Astrocyte of the spinal cord (primary cell): ENCODE data around the gene MCC.
A peak's percentile ranks its signal among the peaks of the same experiment; 100 is the strongest.

Source experiments
- DNase-seq: peaks from one replicate; pipeline ENCODE4 v3.0.0; 2011; ENCODE audit warnings: low read depth, low spot score
- H3K4me3 ChIP-seq: 2 replicates; pipeline ENCODE4 v1.5.1; 2011; ENCODE audit warnings: low read depth, mild to moderate bottlenecking, low read length, moderate library complexity
- CTCF ChIP-seq: IDR thresholded peaks from 2 replicates; pipeline ENCODE4 v1.5.1; 2012; ENCODE audit warnings: low read depth, mild to moderate bottlenecking, low read length, inconsistent platforms
- in situ Hi-C: cut with HindIII; loops from 2 replicates; pipeline ENCODE4 v1.10.0; 2017; ENCODE audit warnings: low sequenced_read_pairs

The MCC gene

GRCh38 chr5:113058706-113059226, 429.5 kb downstream of the MCC start:
- DNase-seq, result no peak
- H3K4me3 ChIP-seq, result no peak overlapping the region
- no peak for TF ChIP-seq CTCF
- in situ Hi-C loops, result no loop called here

- in situ Hi-C loops, result no loop called here
Observed at GRCh38 chr5:113058269-113058668, 430.0 kb downstream of the MCC start.

GRCh38 chr5:113057557-113057984, 430.7 kb downstream of the MCC start:
- no peak overlapping the region for H3K4me3 ChIP-seq
- TF ChIP-seq CTCF, result no peak
- in situ Hi-C loops, result no loop called here
- DNase-seq, result no peak

More at GRCh38 chr5:113058269-113058668, 430.0 kb downstream of the MCC start:
- DNase-seq, result no peak
- no peak for TF ChIP-seq CTCF
- no peak overlapping the region for H3K4me3 ChIP-seq

- H3K4me3 ChIP-seq, result no peak overlapping the region
- TF ChIP-seq CTCF, result no peak
- DNase-seq, result no peak
- in situ Hi-C loops, result no loop called here
Observed at GRCh38 chr5:113056988-113057387, 431.3 kb downstream of the MCC start.

GRCh38 chr5:113054899-113055298, 433.4 kb downstream of the MCC start:
- TF ChIP-seq CTCF, result no peak
- DNase-seq, result no peak
- in situ Hi-C loops, result no loop called here
- H3K4me3 ChIP-seq, result no peak overlapping the region

GRCh38 chr5:113053511-113053995, 434.7 kb downstream of the MCC start:
- H3K4me3 ChIP-seq, result no peak overlapping the region
- no peak for TF ChIP-seq CTCF
- in situ Hi-C loops, result no loop called here
- peak; percentile 26 for DNase-seq
